Mesendoderm (in vitro differentiated cells): ENCODE data around the gene MORC2.

Experiments
- DNase-seq: peaks from one replicate; pipeline ENCODE4 v3.0.0; 2013
- H2AK5ac ChIP-seq: 2 replicates; pipeline ENCODE4 v1.6.1; 2013; ENCODE audit warnings: low read length, inconsistent platforms
- H2BK120ac ChIP-seq: 2 replicates; pipeline ENCODE4 v1.6.1; 2013; ENCODE audit warnings: low read depth, mild to moderate bottlenecking, low read length, moderate library complexity, mixed read lengths
- H2BK15ac ChIP-seq: replicated peaks from 2 replicates; pipeline ENCODE4 v1.6.1; 2013; ENCODE audit warnings: low read depth, mild to moderate bottlenecking, moderate library complexity
- H2BK5ac ChIP-seq: 2 replicates; pipeline ENCODE4 v1.6.1; 2013; ENCODE audit warnings: low read length, inconsistent platforms
- H3K18ac ChIP-seq: 2 replicates; pipeline ENCODE4 v1.6.1; 2013; ENCODE audit warnings: mild to moderate bottlenecking, low read length, mixed read lengths
- H3K23ac ChIP-seq: one replicate; pipeline ENCODE4 v1.6.1; 2013; ENCODE audit warnings: low read length
- H3K27ac ChIP-seq: 2 replicates; pipeline ENCODE4 v1.5.1; 2013; ENCODE audit warnings: low read depth, mild to moderate bottlenecking, inconsistent platforms, low read length, moderate library complexity
- H3K27me3 ChIP-seq: 2 replicates; pipeline ENCODE4 v1.6.1; 2013; ENCODE audit warnings: low read length, control low read depth, mild to moderate bottlenecking, inconsistent platforms; ENCODE audit not compliant: insufficient read depth, poor library complexity
- H3K36me3 ChIP-seq: 2 replicates; pipeline ENCODE4 v1.6.1; 2013; ENCODE audit warnings: low read length, inconsistent platforms; ENCODE audit not compliant: control insufficient read depth, insufficient read depth
- H3K4ac ChIP-seq: one replicate; pipeline ENCODE4 v1.6.1; 2013; ENCODE audit warnings: low read depth, mild to moderate bottlenecking, low read length, moderate library complexity
- H3K4me1 ChIP-seq: 2 replicates; pipeline ENCODE4 v1.6.1; 2013; ENCODE audit warnings: low read depth, low read length, inconsistent platforms; ENCODE audit not compliant: control insufficient read depth
- H3K4me2 ChIP-seq: 2 replicates; pipeline ENCODE4 v1.6.1; 2013; ENCODE audit warnings: low read length
- H3K4me3 ChIP-seq: 2 replicates; pipeline ENCODE4 v1.5.1; 2013; ENCODE audit warnings: mild to moderate bottlenecking, low read length
- H3K56ac ChIP-seq: one replicate; pipeline ENCODE4 v1.6.1; 2013; ENCODE audit warnings: low read length
- H3K79me1 ChIP-seq: 2 replicates; pipeline ENCODE4 v1.6.1; 2013; ENCODE audit warnings: low read length, inconsistent platforms
- H3K79me2 ChIP-seq: 2 replicates; pipeline ENCODE4 v1.6.1; 2013; ENCODE audit warnings: mild to moderate bottlenecking, low read length; ENCODE audit not compliant: control insufficient read depth, insufficient read depth
- H3K9ac ChIP-seq: 2 replicates; pipeline ENCODE4 v1.6.1; 2013; ENCODE audit warnings: low read length, inconsistent platforms
- H4K5ac ChIP-seq: one replicate; pipeline ENCODE4 v1.6.1; 2013; ENCODE audit warnings: low read length
- H4K8ac ChIP-seq: one replicate; pipeline ENCODE4 v1.6.1; 2013; ENCODE audit warnings: low read depth, mild to moderate bottlenecking, control low read depth, low read length, moderate library complexity
- WGBS: extraction: QIAGEN DNeasy Blood & Tissue Kit; methylation state at CpG from one replicate; pipeline ENCODE4 v1.1.7; 2013; ENCODE audit warnings: low lambda C conversion rate, missing lambda C conversion rate; ENCODE audit not compliant: insufficient coverage; ENCODE audit errors: extremely low coverage; 5-methylcytosine and 5-hydroxymethylcytosine counted together

MORC2 gene

DNA sequence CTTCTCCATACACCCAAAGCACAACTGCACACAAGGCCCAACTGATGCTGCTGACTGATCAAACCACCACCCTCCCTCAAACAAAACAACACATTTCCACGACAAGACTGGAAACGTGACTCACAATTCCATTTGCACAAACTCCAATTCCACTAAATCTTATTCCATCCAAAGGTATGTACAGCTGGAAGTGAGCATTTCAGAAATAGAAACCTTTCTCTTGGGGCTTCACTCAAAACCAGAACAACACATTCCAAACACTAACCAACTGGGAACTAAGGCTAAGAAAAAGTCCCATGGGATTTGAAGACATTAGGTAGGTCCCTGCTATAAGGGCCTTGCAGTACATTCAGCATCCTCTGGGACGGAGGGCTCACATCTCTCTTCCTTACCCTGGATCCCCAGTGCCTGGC, 19.6 kb downstream of the MORC2 start:
- H3K9ac ChIP-seq = no peak overlapping the region
- H3K79me2 ChIP-seq = no peaks in the 10 kb centered on the region
- no peaks in the 10 kb centered on the region for H3K4me1 ChIP-seq
- no peak overlapping the region for H4K5ac ChIP-seq
- no peak overlapping the region for H3K4ac ChIP-seq
- H2BK120ac ChIP-seq = no peak overlapping the region
- peaks cover 10% of the 10 kb centered on the region for H3K79me1 ChIP-seq
- no peak overlapping the region for H3K4me2 ChIP-seq
- H2BK15ac ChIP-seq = no peak overlapping the region
- H3K56ac ChIP-seq = no peak overlapping the region
- DNase-seq = peak; percentile 23
- H3K27me3 ChIP-seq = no peaks in the 10 kb centered on the region
- no peak overlapping the region for H2BK5ac ChIP-seq
- no peak overlapping the region for H2AK5ac ChIP-seq
- no peak overlapping the region for H4K8ac ChIP-seq
- no peak overlapping the region for H3K27ac ChIP-seq
- no peak overlapping the region for H3K18ac ChIP-seq
- no peak overlapping the region for H3K4me3 ChIP-seq
- H3K23ac ChIP-seq = no peak overlapping the region
- peaks cover 39% of the 10 kb centered on the region for H3K36me3 ChIP-seq
- 100% methylated on average over 2 of the region's 3 CpGs for WGBS

DNA sequence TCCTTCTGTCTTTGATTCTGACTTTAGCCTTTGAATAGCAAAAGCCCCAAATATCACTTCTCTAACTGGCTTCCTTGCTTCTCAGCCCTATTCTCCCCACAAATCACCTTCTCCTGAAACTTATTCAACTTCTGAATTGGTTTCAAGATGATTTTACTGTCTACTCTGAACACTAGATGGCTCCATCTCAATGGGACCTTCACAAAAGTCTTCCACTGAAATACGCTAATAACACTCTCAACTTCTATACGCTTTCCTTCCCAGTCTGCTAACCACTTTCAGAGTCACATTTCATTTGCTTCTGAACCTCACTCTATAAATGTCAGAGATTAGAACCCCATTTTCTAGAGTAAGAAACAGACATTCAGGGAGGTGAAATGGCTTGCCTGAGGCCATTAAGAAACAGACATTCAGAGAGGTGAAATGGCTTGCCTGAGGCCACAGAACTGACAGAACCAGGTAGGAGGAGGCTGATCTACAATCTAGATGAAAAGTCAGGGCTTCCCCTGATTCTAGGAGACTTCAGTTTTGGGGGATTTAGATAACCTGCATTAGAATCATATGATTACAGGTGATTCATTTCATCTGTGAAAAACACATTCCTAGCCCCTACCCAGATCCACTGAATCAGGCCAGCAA, 20.6 kb downstream of the MORC2 start:
- Histone ChIP-seq H2AK5ac (no peak overlapping the region), H3K4me2 (no peak overlapping the region), H3K9ac (no peak overlapping the region), H3K18ac (no peak overlapping the region), H3K36me3 (peaks cover 36% of the 10 kb centered on the region), H3K4ac (no peak overlapping the region), H2BK120ac (no peak overlapping the region), H2BK15ac (no peak overlapping the region), H3K79me1 (peaks cover 8% of the 10 kb centered on the region), H4K8ac (no peak overlapping the region), H3K79me2 (no peaks in the 10 kb centered on the region), H3K23ac (no peak overlapping the region), H3K4me3 (no peak overlapping the region), H3K27ac (no peak overlapping the region), H4K5ac (no peak overlapping the region), H2BK5ac (no peak overlapping the region), H3K27me3 (no peaks in the 10 kb centered on the region), H3K4me1 (no peaks in the 10 kb centered on the region), H3K56ac (no peak overlapping the region)
- DNase-seq = peak; percentile 32
- WGBS = no CpG with 5 or more reads among the region's 2 CpGs

DNA sequence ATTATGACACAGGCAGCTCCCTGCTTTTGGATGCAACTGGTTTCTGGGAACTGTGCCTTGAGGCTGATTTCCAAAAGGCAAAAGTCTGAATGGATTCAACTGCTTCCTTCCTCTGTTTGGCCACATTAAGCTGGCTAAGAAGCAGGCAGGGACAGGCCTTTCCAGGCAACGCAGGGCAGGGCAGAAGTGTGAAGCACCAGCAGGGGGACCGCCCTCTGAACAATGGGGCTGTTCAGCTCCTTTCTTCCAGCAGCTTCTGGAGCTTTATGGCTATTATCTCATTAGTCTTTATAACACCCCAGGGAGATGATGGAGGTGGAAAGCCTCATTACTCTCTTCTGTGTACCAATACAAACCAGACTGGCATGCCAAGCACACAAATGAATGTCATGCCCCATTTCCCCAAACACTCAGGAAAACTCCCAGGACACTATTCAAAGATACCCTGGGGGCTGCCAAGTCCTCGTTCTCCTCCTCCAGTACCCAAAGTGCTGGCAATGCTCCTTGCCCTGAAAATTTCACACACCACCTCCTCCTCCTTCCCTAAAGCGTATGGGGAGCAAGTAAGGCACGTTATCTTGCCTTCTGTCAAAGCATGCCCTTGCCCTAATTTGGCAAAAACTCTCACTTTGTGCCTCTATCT, 21.3 kb downstream of the MORC2 start:
- peaks cover 8% of the 10 kb centered on the region for H3K79me1 ChIP-seq
- no peak overlapping the region for H3K56ac ChIP-seq
- no CpG with 5 or more reads among the region's 5 CpGs for WGBS
- H2BK5ac ChIP-seq = no peak overlapping the region
- no peak overlapping the region for H3K27ac ChIP-seq
- H2AK5ac ChIP-seq = no peak overlapping the region
- no peaks in the 10 kb centered on the region for H3K27me3 ChIP-seq
- no peak overlapping the region for H3K4me2 ChIP-seq
- peaks cover 36% of the 10 kb centered on the region for H3K36me3 ChIP-seq
- H3K79me2 ChIP-seq = no peaks in the 10 kb centered on the region
- H3K23ac ChIP-seq = no peak overlapping the region
- DNase-seq = peak; percentile 33
- H3K9ac ChIP-seq = no peak overlapping the region
- no peak overlapping the region for H3K18ac ChIP-seq
- H2BK15ac ChIP-seq = no peak overlapping the region
- no peak overlapping the region for H2BK120ac ChIP-seq
- no peak overlapping the region for H3K4me3 ChIP-seq
- H3K4ac ChIP-seq = no peak overlapping the region
- H4K8ac ChIP-seq = no peak overlapping the region
- no peaks in the 10 kb centered on the region for H3K4me1 ChIP-seq
- H4K5ac ChIP-seq = no peak overlapping the region

DNA sequence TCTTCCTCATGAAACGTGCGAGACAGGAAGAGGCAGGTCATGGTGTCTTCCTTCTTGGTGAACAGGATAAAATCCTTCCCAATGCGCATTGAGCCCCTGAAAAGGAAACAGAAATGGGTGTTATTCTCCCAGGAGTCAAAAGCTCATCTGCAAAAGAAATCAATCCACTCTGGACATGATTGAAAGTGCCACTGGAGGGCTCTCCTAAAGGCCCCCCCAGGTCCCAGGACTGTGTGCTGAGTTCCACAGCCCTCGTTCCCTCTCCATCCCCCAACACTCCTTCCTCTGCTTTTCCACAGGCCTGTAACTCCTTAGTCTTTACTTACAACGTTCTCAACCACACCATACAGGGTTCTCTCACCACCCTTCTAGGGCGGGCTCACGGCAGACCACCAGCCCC, 22.2 kb downstream of the MORC2 start:
- Histone ChIP-seq H4K5ac (no peak overlapping the region), H3K79me2 (no peaks in the 10 kb centered on the region), H3K79me1 (peaks cover 8% of the 10 kb centered on the region), H2BK15ac (no peak overlapping the region), H2BK5ac (no peak overlapping the region), H2BK120ac (no peak overlapping the region), H3K18ac (no peak overlapping the region), H3K36me3 (peaks cover 42% of the 10 kb centered on the region), H3K27ac (no peak overlapping the region), H3K9ac (no peak overlapping the region), H3K4ac (no peak overlapping the region), H3K27me3 (no peaks in the 10 kb centered on the region), H3K4me2 (no peak overlapping the region), H2AK5ac (no peak overlapping the region), H3K56ac (no peak overlapping the region), H3K23ac (no peak overlapping the region), H4K8ac (no peak overlapping the region), H3K4me1 (no peaks in the 10 kb centered on the region), H3K4me3 (no peak overlapping the region)
- WGBS = no CpG with 5 or more reads among the region's 7 CpGs
- no peak for DNase-seq

DNA sequence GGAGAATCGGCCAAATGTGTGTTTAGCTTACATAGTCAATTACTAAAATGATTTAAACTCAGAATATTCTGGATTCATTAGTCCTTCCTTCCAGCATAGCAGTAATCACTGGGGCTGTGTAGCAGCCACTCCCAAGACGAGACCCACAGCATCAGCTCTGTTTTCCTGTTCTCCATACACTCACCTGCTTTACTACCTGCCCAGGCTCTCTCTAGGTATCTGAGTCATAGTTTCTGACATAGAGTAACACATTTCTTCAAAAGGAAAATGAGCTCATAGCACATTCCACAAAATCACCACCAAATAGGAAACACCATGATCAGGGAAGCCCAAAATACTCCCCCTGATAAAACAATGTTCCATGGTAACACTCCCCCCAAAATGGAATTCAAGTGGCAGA, 22.9 kb downstream of the MORC2 start:
- H4K8ac ChIP-seq = no peak overlapping the region
- peaks cover 7% of the 10 kb centered on the region for H3K79me1 ChIP-seq
- no peaks in the 10 kb centered on the region for H3K27me3 ChIP-seq
- no CpG with 5 or more reads among the region's 2 CpGs for WGBS
- no peak for DNase-seq
- H3K27ac ChIP-seq = no peak overlapping the region
- no peaks in the 10 kb centered on the region for H3K4me1 ChIP-seq
- no peak overlapping the region for H3K23ac ChIP-seq
- H2BK120ac ChIP-seq = no peak overlapping the region
- H3K4me2 ChIP-seq = no peak overlapping the region
- no peak overlapping the region for H2AK5ac ChIP-seq
- no peak overlapping the region for H3K4me3 ChIP-seq
- H3K56ac ChIP-seq = no peak overlapping the region
- H2BK5ac ChIP-seq = no peak overlapping the region
- peaks cover 39% of the 10 kb centered on the region for H3K36me3 ChIP-seq
- H4K5ac ChIP-seq = no peak overlapping the region
- H3K18ac ChIP-seq = no peak overlapping the region
- H3K4ac ChIP-seq = no peak overlapping the region
- no peak overlapping the region for H2BK15ac ChIP-seq
- no peaks in the 10 kb centered on the region for H3K79me2 ChIP-seq
- H3K9ac ChIP-seq = no peak overlapping the region

DNA sequence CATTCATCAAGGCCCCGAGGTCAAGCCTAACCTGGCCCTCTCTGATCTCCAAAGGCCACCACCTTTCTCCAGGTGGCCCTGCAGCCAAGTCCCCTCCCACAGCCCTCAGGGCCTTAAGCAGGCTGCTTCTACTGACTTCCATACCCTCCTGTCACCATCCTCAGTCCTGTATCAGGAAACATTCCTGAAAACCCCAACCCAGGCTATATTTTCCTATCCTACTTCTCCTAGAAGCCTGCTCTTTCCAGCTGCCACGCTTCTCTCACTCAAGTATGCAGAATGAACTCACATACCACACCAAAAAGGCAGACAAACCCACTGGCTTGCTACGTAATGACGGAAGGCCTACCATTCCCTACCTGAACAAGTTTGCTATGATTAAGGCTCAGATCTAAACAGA, 23.6 kb downstream of the MORC2 start:
- peaks cover 5% of the 10 kb centered on the region for H3K79me1 ChIP-seq
- no peaks in the 10 kb centered on the region for H3K79me2 ChIP-seq
- H3K27ac ChIP-seq = no peak overlapping the region
- peaks cover 43% of the 10 kb centered on the region for H3K36me3 ChIP-seq
- H2BK5ac ChIP-seq = no peak overlapping the region
- H3K23ac ChIP-seq = no peak overlapping the region
- H2AK5ac ChIP-seq = no peak overlapping the region
- H3K18ac ChIP-seq = no peak overlapping the region
- no peak overlapping the region for H4K8ac ChIP-seq
- H3K27me3 ChIP-seq = no peaks in the 10 kb centered on the region
- no peaks in the 10 kb centered on the region for H3K4me1 ChIP-seq
- H2BK120ac ChIP-seq = no peak overlapping the region
- H3K4ac ChIP-seq = no peak overlapping the region
- no peak overlapping the region for H3K4me2 ChIP-seq
- no peak overlapping the region for H3K4me3 ChIP-seq
- H3K9ac ChIP-seq = no peak overlapping the region
- no peak overlapping the region for H3K56ac ChIP-seq
- no peak for DNase-seq
- no peak overlapping the region for H4K5ac ChIP-seq
- WGBS = no CpG with 5 or more reads among the region's 4 CpGs
- H2BK15ac ChIP-seq = no peak overlapping the region
